Endodermal cell (in vitro differentiated cells): ENCODE measurements around the gene SIGLEC15. TPM values are rescaled to one million over a fixed set of nuclear protein-coding genes. Genes with fewer than 3 reads are reported as not detected.

ENCODE experiments used
- DNase-seq: peaks from one replicate; pipeline ENCODE4 v3.0.0-alpha.2; 2017
- H3K27ac ChIP-seq: 2 replicates; pipeline ENCODE4 v1.5.1; 2013; ENCODE audit warnings: mild to moderate bottlenecking, low read depth, low read length, moderate library complexity
- H3K27me3 ChIP-seq: 2 replicates; pipeline ENCODE4 v1.6.1; 2013; ENCODE audit warnings: mild to moderate bottlenecking, low read length, moderate library complexity; ENCODE audit not compliant: insufficient read depth, control insufficient read depth, poor library complexity, severe bottlenecking
- H3K36me3 ChIP-seq: 2 replicates; pipeline ENCODE4 v1.7.0; 2013; ENCODE audit warnings: mild to moderate bottlenecking, low read length, moderate library complexity; ENCODE audit not compliant: control insufficient read depth, insufficient read depth
- H3K4me1 ChIP-seq: one replicate; pipeline ENCODE4 v1.7.0; 2013; ENCODE audit warnings: low read length; ENCODE audit not compliant: control insufficient read depth, insufficient read depth
- H3K4me3 ChIP-seq: 2 replicates; pipeline ENCODE4 v1.5.1; 2013; ENCODE audit warnings: mild to moderate bottlenecking, low read length, moderate library complexity
- H3K9ac ChIP-seq: 2 replicates; pipeline ENCODE4 v1.6.1; 2013; ENCODE audit warnings: mild to moderate bottlenecking, low read length, moderate library complexity; ENCODE audit not compliant: poor library complexity, severe bottlenecking; ENCODE audit errors: extremely low read depth
- H3K9me3 ChIP-seq: 2 replicates; pipeline ENCODE4 v1.6.1; 2013; ENCODE audit warnings: mild to moderate bottlenecking, low read length, moderate library complexity; ENCODE audit not compliant: control insufficient read depth
- H3K27ac Mint-ChIP-seq: 2 replicates; pipeline ENCODE4 v1.8.0; 2020; ENCODE audit warnings: mixed read lengths
- H3K27me3 Mint-ChIP-seq: 2 replicates; pipeline ENCODE4 v1.8.0; 2021; ENCODE audit warnings: mild to moderate bottlenecking, mixed read lengths; ENCODE audit not compliant: insufficient read depth
- H3K36me3 Mint-ChIP-seq: 2 replicates; pipeline ENCODE4 v1.8.0; 2020; ENCODE audit warnings: low read depth, mixed read lengths
- H3K4me1 Mint-ChIP-seq: 2 replicates; pipeline ENCODE4 v1.8.0; 2020; ENCODE audit warnings: mixed read lengths
- H3K4me3 Mint-ChIP-seq: 2 replicates; pipeline ENCODE4 v1.8.0; 2020; ENCODE audit warnings: mild to moderate bottlenecking, moderate library complexity, mixed read lengths
- H3K9me3 Mint-ChIP-seq: 2 replicates; pipeline ENCODE4 v1.8.0; 2020; ENCODE audit warnings: mild to moderate bottlenecking, mixed read lengths
- CTCF ChIP-seq: fragments of 200-600 bp; sonication (generic); conservative IDR thresholded peaks from 2 replicates; pipeline ENCODE4 v1.5.0; 2021; ENCODE audit warnings: antibody characterized with exemption, mild to moderate bottlenecking
- WGBS, 2 experiments: methylation state at CpG; one replicate each; pipeline versions ENCODE4 v1.1.5 to v1.1.7; 2013; ENCODE audit warnings: missing lambda C conversion rate in 2 of 2, mixed read lengths in 1 of 2; ENCODE audit not compliant: insufficient coverage in 1 of 2, insufficient read length in 1 of 2; 5-methylcytosine and 5-hydroxymethylcytosine counted together
- total RNA-seq, 2 donors: library from RNA; stranded (reverse); fragmentation: NEBNext Ultra II Directional in 1 of 2; extraction: Animal tissue kit (Norgen Biotek cat#: 25700) in 1 of 2; gene quantifications; 2 replicates in 1 of 2; 3 replicates in 1 of 2; pipeline ENCODE4 v1.2.1, GENCODE V29; 2021

SIGLEC15 gene
- total RNA-seq, 2 donors from 2014 or later, result not detected

- H3K9me3 Mint-ChIP-seq, result peaks cover 8% of the 10 kb centered on the region
- peak overlapping the region; percentile 66 for H3K27ac Mint-ChIP-seq
- H3K27me3 ChIP-seq, result no peaks in the 10 kb centered on the region
- peak; percentile 95 for DNase-seq
- H3K9ac ChIP-seq, result no peak overlapping the region
- peak; percentile 100 for TF ChIP-seq CTCF
- no peaks in the 10 kb centered on the region for H3K4me1 Mint-ChIP-seq
- WGBS, 2 experiments, result 26 to 47% methylated on average over 8 to 17 of the region's 17 CpGs
- H3K4me3 Mint-ChIP-seq, result no peak overlapping the region
- no peaks in the 10 kb centered on the region for H3K27me3 Mint-ChIP-seq
- peaks cover 45% of the 10 kb centered on the region for H3K36me3 Mint-ChIP-seq
- H3K9me3 ChIP-seq, result peaks cover 16% of the 10 kb centered on the region
- H3K4me1 ChIP-seq, result no peaks in the 10 kb centered on the region
- no peak overlapping the region for H3K4me3 ChIP-seq
- H3K27ac ChIP-seq, result no peak overlapping the region
- H3K36me3 ChIP-seq, result peaks cover 56% of the 10 kb centered on the region
These were observed 54.5 kb downstream of the SIGLEC15 start for GRCh38 chr18:45879681-45880655.

- Histone ChIP-seq H3K4me3 (no peak overlapping the region), H3K27me3 (no peaks in the 10 kb centered on the region), H3K9me3 (peaks cover 7% of the 10 kb centered on the region), H3K4me1 (no peaks in the 10 kb centered on the region), H3K36me3 (peaks cover 49% of the 10 kb centered on the region), H3K27ac (no peak overlapping the region), H3K9ac (no peak overlapping the region)
- WGBS, 2 experiments, result 77 to 88% methylated on average over 2 to 3 of the region's 3 CpGs
- Mint-ChIP-seq H3K27ac (peak overlapping the region; percentile 50), H3K9me3 (no peaks in the 10 kb centered on the region), H3K36me3 (peaks cover 36% of the 10 kb centered on the region), H3K4me3 (no peak overlapping the region), H3K4me1 (no peaks in the 10 kb centered on the region), H3K27me3 (no peaks in the 10 kb centered on the region)
- no peak for TF ChIP-seq CTCF
- no peak for DNase-seq
These were observed 55.5 kb downstream of the SIGLEC15 start for GRCh38 chr18:45880876-45881558.

- Histone ChIP-seq H3K36me3 (peaks cover 48% of the 10 kb centered on the region), H3K9ac (no peak overlapping the region), H3K4me1 (no peaks in the 10 kb centered on the region), H3K4me3 (no peak overlapping the region), H3K27ac (no peak overlapping the region), H3K27me3 (no peaks in the 10 kb centered on the region), H3K9me3 (no peaks in the 10 kb centered on the region)
- Mint-ChIP-seq H3K27ac (no peak overlapping the region), H3K36me3 (peaks cover 26% of the 10 kb centered on the region), H3K4me1 (no peaks in the 10 kb centered on the region), H3K4me3 (no peak overlapping the region), H3K9me3 (no peaks in the 10 kb centered on the region), H3K27me3 (no peaks in the 10 kb centered on the region)
- DNase-seq, result no peak
- WGBS, 2 experiments, result 93 to 100% methylated on average over 5 of the region's 5 CpGs
- no peak for TF ChIP-seq CTCF
These were observed 62.1 kb downstream of the SIGLEC15 start for GRCh38 chr18:45887585-45887984.
